ENCODE measurements around the gene FASN. TPM values are rescaled to one million over a fixed set of nuclear protein-coding genes. Genes with fewer than 3 reads are reported as not detected.
A peak's percentile ranks its signal among the peaks of the same experiment; 100 is the strongest.

FASN gene
- total RNA-seq, 3 donors from 2014 or later (not counting 1 experiment from before 2014, with no cell fraction given), result 53.8 to 56.2 (median 54.0) TPM

- Histone ChIP-seq H3K4me1 (ENCODE audit: control insufficient read depth, insufficient read depth, low read length) (peaks cover 36% of the 10 kb centered on the region), H3K27ac (ENCODE audit: low read length) (no peak overlapping the region), H3K36me3 (ENCODE audit: control insufficient read depth, insufficient read depth, low read length) (no peaks in the 10 kb centered on the region), H3K27me3 (ENCODE audit: control insufficient read depth, insufficient read depth, low read length) (no peaks in the 10 kb centered on the region), H3K9me3 (ENCODE audit: control insufficient read depth, insufficient read depth, low read length) (no peaks in the 10 kb centered on the region), H3K4me3 (ENCODE audit: low read length) (no peak overlapping the region)
- WGBS (ENCODE audit: insufficient coverage), result 92% methylated on average over 8 of the region's 10 CpGs
- H3K4me3 Mint-ChIP-seq, result peak overlapping the region; percentile 9
- TF ChIP-seq CTCF (IDR thresholded peaks at IDR 0.05), result no peak
- peaks cover 11 to 17% of the 10 kb centered on the region in 2 donors for H3K4me1 Mint-ChIP-seq
- no peaks in the 10 kb centered on the region for H3K36me3 Mint-ChIP-seq
- no peaks in the 10 kb centered on the region for H3K9me3 Mint-ChIP-seq
- DNase-seq (no peak), ATAC-seq (no peak)
- H3K27me3 Mint-ChIP-seq (ENCODE audit: low read depth in 2 of 2), result no peaks in the 10 kb centered on the region
- intact Hi-C loops (cut with micrococcal nuclease), result no loop called here
- no peak overlapping the region for H3K27ac Mint-ChIP-seq
Measured at GRCh38 chr17:82101301-82101715, 3.3 kb upstream of the FASN start.

GRCh38 chr17:82100502-82101298 is 2.7 kb upstream of the FASN start:
- Mint-ChIP-seq H3K36me3 (no peaks in the 10 kb centered on the region), H3K4me3 (peak overlapping the region; percentile 9)
- H3K9me3 ChIP-seq (ENCODE audit: control insufficient read depth, insufficient read depth, low read length), result no peaks in the 10 kb centered on the region

GRCh38 chr17:82098939-82099763 is 1.1 kb upstream of the FASN start:
- no peak for DNase-seq
- Histone ChIP-seq H3K27me3 (ENCODE audit: control insufficient read depth, insufficient read depth, low read length) (no peaks in the 10 kb centered on the region), H3K9me3 (ENCODE audit: control insufficient read depth, insufficient read depth, low read length) (no peaks in the 10 kb centered on the region), H3K4me3 (ENCODE audit: low read length) (peak overlapping the region; percentile 27), H3K4me1 (ENCODE audit: control insufficient read depth, insufficient read depth, low read length) (peaks cover 23% of the 10 kb centered on the region), H3K27ac (ENCODE audit: low read length) (peak overlapping the region; percentile 69), H3K36me3 (ENCODE audit: control insufficient read depth, insufficient read depth, low read length) (peaks cover 13% of the 10 kb centered on the region)
- WGBS (ENCODE audit: insufficient coverage), result 7% methylated on average over 80 of the region's 80 CpGs
- ATAC-seq, result no peak
- H3K27ac Mint-ChIP-seq, result peak overlapping the region; percentile 54 to 81
- H3K27me3 Mint-ChIP-seq (ENCODE audit: low read depth in 2 of 2), result no peaks in the 10 kb centered on the region
- H3K4me3 Mint-ChIP-seq, result peak overlapping the region; percentile 79
- intact Hi-C loops (cut with micrococcal nuclease), result loop anchor here (2.0 to 10.0 kb wide), 2 partner anchors 76 to 224 kb away; partner anchors contain the start of genes ARHGDIA, CENPX and LRRC45
- peaks cover 0 to 4% of the 10 kb centered on the region in 2 donors for H3K4me1 Mint-ChIP-seq
- no peak for TF ChIP-seq CTCF (IDR thresholded peaks at IDR 0.05)
- H3K36me3 Mint-ChIP-seq, result no peaks in the 10 kb centered on the region
- H3K9me3 Mint-ChIP-seq, result no peaks in the 10 kb centered on the region

More at GRCh38 chr17:82100502-82101298, 2.7 kb upstream of the FASN start:
- DNase-seq (no peak), ATAC-seq (no peak)
- no peak overlapping the region for H3K4me3 ChIP-seq (ENCODE audit: low read length)
- TF ChIP-seq CTCF (IDR thresholded peaks at IDR 0.05), result no peak
- no peaks in the 10 kb centered on the region for H3K27me3 ChIP-seq (ENCODE audit: control insufficient read depth, insufficient read depth, low read length)
- intact Hi-C loops (cut with micrococcal nuclease), result no loop called here
- H3K36me3 ChIP-seq (ENCODE audit: control insufficient read depth, insufficient read depth, low read length), result peaks cover 3% of the 10 kb centered on the region
- Mint-ChIP-seq H3K27me3 (ENCODE audit: low read depth in 2 of 2) (no peaks in the 10 kb centered on the region), H3K9me3 (no peaks in the 10 kb centered on the region), H3K27ac (no peak overlapping the region), H3K4me1 (peaks cover 5 to 11% of the 10 kb centered on the region in 2 donors)
- no peak overlapping the region for H3K27ac ChIP-seq (ENCODE audit: low read length)
- peaks cover 31% of the 10 kb centered on the region for H3K4me1 ChIP-seq (ENCODE audit: control insufficient read depth, insufficient read depth, low read length)
- WGBS (ENCODE audit: insufficient coverage), result 92% methylated on average over 34 of the region's 35 CpGs
